ENCODE results near the gene NXNL1.
"Not testable (repeated sequence)": the region's sequence is repeated elsewhere in the genome, so short reads cannot be mapped to it uniquely, and the experiment has no call there.

Gene NXNL1

GRCh38 chr19:17484520-17485185 lies 23.9 kb upstream of the NXNL1 start:
- DNase-seq: no peak

GRCh38 chr19:17483605-17484002 lies 22.9 kb upstream of the NXNL1 start:
- DNase-seq: no peak

GRCh38 chr19:17482877-17483604 lies 22.3 kb upstream of the NXNL1 start:
- DNase-seq: no peak

- no peak for DNase-seq
Measured at GRCh38 chr19:17481986-17482385, 21.3 kb upstream of the NXNL1 start.

- no peak for DNase-seq
Measured at GRCh38 chr19:17479325-17479791, 18.6 kb upstream of the NXNL1 start.

- no peak for DNase-seq
Measured at GRCh38 chr19:17475541-17476115, 14.9 kb upstream of the NXNL1 start.

- DNase-seq: not testable (repeated sequence)
Measured at GRCh38 chr19:17475011-17475540, 14.3 kb upstream of the NXNL1 start.

GRCh38 chr19:17473041-17473440 lies 12.3 kb upstream of the NXNL1 start:
- DNase-seq: no peak

GRCh38 chr19:17471410-17472125 lies 10.8 kb upstream of the NXNL1 start:
- DNase-seq: no peak

- DNase-seq: peak; percentile 82 to 86
Measured at GRCh38 chr19:17470068-17470841, 9.5 kb upstream of the NXNL1 start, which contains the start of gene SLC27A1. Gene SLC27A1 (plus strand): TSS chr19:17470524. CDS start chr19:17470541, 17 bp downstream.

- DNase-seq: peak; percentile 97
Measured at GRCh38 chr19:17469481-17470067, 8.8 kb upstream of the NXNL1 start.

- peak in 1 of 2 experiments; percentile 10 for DNase-seq
Measured at GRCh38 chr19:17469092-17469480, 8.4 kb upstream of the NXNL1 start.

- no peak for DNase-seq
Measured at GRCh38 chr19:17468302-17469091, 7.8 kb upstream of the NXNL1 start.

- no peak for DNase-seq
Measured at GRCh38 chr19:17467471-17468301, 7.0 kb upstream of the NXNL1 start.

- DNase-seq: no peak
Measured at GRCh38 chr19:17466487-17466850, 5.7 kb upstream of the NXNL1 start.

GRCh38 chr19:17458970-17459369 lies 1.8 kb downstream of the NXNL1 start:
- DNase-seq: no peak

GRCh38 chr19:17457616-17458015 lies 3.1 kb downstream of the NXNL1 start:
- no peak for DNase-seq

- DNase-seq: no peak
Measured at GRCh38 chr19:17456127-17456526, 4.6 kb downstream of the NXNL1 start.

- DNase-seq: no peak
Measured at GRCh38 chr19:17455308-17456123, 5.2 kb downstream of the NXNL1 start.
